Endothelial cell of umbilical vein (primary cell): ENCODE results near the gene HMG20B. TPM values are rescaled to one million over a fixed set of nuclear protein-coding genes. Genes with fewer than 3 reads are reported as not detected.

Experiments
- BruUV-seq: library from RNA; stranded (reverse); fragments of 400-500 nt; replicated peaks from 2 replicates; lab custom pipeline; 2021; lab: Mats Ljungman, UMichigan
- CTCF ChIA-PET: fragments of 300-600, 350-600 bp; sonication (Branson Sonifier 250); formaldehyde crosslinking; loops from one replicate; lab custom pipeline; 2021; ENCODE audit warnings: antibody characterized with exemption, inconsistent platforms; lab: Charles Lee
- POLR2A ChIA-PET: fragments of 300-600, 350-600 bp; sonication (Branson Sonifier 250); formaldehyde crosslinking; loops from one replicate; lab custom pipeline; 2021; ENCODE audit warnings: antibody characterized with exemption, inconsistent platforms; lab: Charles Lee
- DNase-seq: peaks from one replicate; pipeline ENCODE4 v3.0.0-alpha.2; 2011; ENCODE audit warnings: low read depth, low spot score
- FAIRE-seq: peaks from 2 replicates; lab custom pipeline; 2011; peaks lifted over from hg19 to GRCh38; lab: Jason Lieb, UNC
- H2AFZ ChIP-seq: 2 replicates; pipeline ENCODE4 v1.6.0; 2012; ENCODE audit warnings: low read depth, low read length, control low read depth, inconsistent platforms
- H3K27ac ChIP-seq: 2 replicates; pipeline ENCODE4 v1.5.1; 2011; ENCODE audit warnings: low read depth, mild to moderate bottlenecking, control low read depth, low read length, moderate library complexity; ENCODE audit not compliant: insufficient read depth
- H3K27me3 ChIP-seq, 2 experiments: 2 replicates each; pipeline versions ENCODE4 v1.6.0 to v1.6.1; 2011; ENCODE audit warnings: low read length in 2 of 2, mixed read lengths in 1 of 2; ENCODE audit not compliant: control insufficient read depth in 2 of 2, insufficient read depth in 2 of 2
- H3K36me3 ChIP-seq, 2 experiments: 2 replicates in 1 of 2; 3 replicates in 1 of 2; pipeline ENCODE4 v1.5.1; 2011; ENCODE audit warnings: low read length in 2 of 2, mild to moderate bottlenecking in 1 of 2, moderate library complexity in 1 of 2; ENCODE audit not compliant: control insufficient read depth in 2 of 2, insufficient read depth in 2 of 2; ENCODE audit errors: extremely low read depth in 1 of 2
- H3K4me1 ChIP-seq: 3 replicates; pipeline ENCODE4 v1.5.1; 2011; ENCODE audit warnings: mild to moderate bottlenecking, low read length; ENCODE audit not compliant: control insufficient read depth, insufficient read depth; ENCODE audit errors: extremely low read depth
- H3K4me2 ChIP-seq: 2 replicates; pipeline ENCODE4 v1.6.1; 2011; ENCODE audit warnings: low read length, control low read depth, mixed read lengths; ENCODE audit not compliant: insufficient read depth
- H3K4me3 ChIP-seq, 3 experiments: fragments of 200-600 bp in 1 of 3; sonication (generic), shearing (Covaris generic) in 1 of 3; replicated peaks in 1 of 3; 2 replicates each; pipeline ENCODE4 v1.5.1; 2011 to 2016; ENCODE audit warnings: control low read depth in 3 of 3, low read length in 3 of 3, mild to moderate bottlenecking in 2 of 3, inconsistent platforms in 1 of 3, low read depth in 1 of 3, moderate library complexity in 1 of 3; ENCODE audit not compliant: insufficient read depth in 1 of 3
- H3K79me2 ChIP-seq: 2 replicates; pipeline ENCODE4 v1.6.0; 2012; ENCODE audit warnings: low read length, inconsistent platforms; ENCODE audit not compliant: control insufficient read depth, insufficient read depth
- H3K9ac ChIP-seq: replicated peaks from 2 replicates; pipeline ENCODE3; 2011; ENCODE audit warnings: low read length, control low read depth; ENCODE audit not compliant: insufficient read depth; ENCODE audit errors: extremely low read depth
- H3K9me1 ChIP-seq: replicated peaks from 3 replicates; pipeline ENCODE4 v1.6.0; 2011; ENCODE audit warnings: mild to moderate bottlenecking, low read length; ENCODE audit not compliant: control insufficient read depth, insufficient read depth; ENCODE audit errors: extremely low read depth
- H3K9me3 ChIP-seq: replicated peaks from 2 replicates; pipeline ENCODE4 v1.5.1; 2012; ENCODE audit warnings: low read length, inconsistent platforms; ENCODE audit not compliant: control insufficient read depth, insufficient read depth
- H4K20me1 ChIP-seq: replicated peaks from 2 replicates; pipeline ENCODE3; 2011; ENCODE audit warnings: mild to moderate bottlenecking, low read length; ENCODE audit not compliant: control insufficient read depth, insufficient read depth; ENCODE audit errors: extremely low read depth
- EZH2 ChIP-seq: IDR thresholded peaks from 2 replicates; pipeline ENCODE4 v1.6.1; 2012; ENCODE audit warnings: borderline replicate concordance, low read depth, mild to moderate bottlenecking, moderate library complexity, low read length, inconsistent platforms; ENCODE audit not compliant: severe bottlenecking
- FOS ChIP-seq: IDR thresholded peaks from 2 replicates; pipeline ENCODE4 v1.6.1; 2011; ENCODE audit warnings: mild to moderate bottlenecking, low read length, moderate library complexity, borderline replicate concordance; ENCODE audit not compliant: insufficient read depth
- GATA2 ChIP-seq: IDR thresholded peaks from 2 replicates; pipeline ENCODE4 v1.7.0; 2011; ENCODE audit warnings: low read depth, mild to moderate bottlenecking, moderate library complexity, mixed read lengths, low read length; ENCODE audit not compliant: insufficient read length, insufficient read depth
- JUN ChIP-seq: IDR thresholded peaks from 2 replicates; pipeline ENCODE4 v1.6.1; 2011; ENCODE audit warnings: borderline replicate concordance, low read depth; ENCODE audit not compliant: insufficient read length, insufficient read depth
- MYC ChIP-seq: IDR thresholded peaks from one replicate; pipeline ENCODE4 v1.6.1; 2011; ENCODE audit warnings: mild to moderate bottlenecking, low read depth, low read length
- POLR2A ChIP-seq: IDR thresholded peaks from 2 replicates; pipeline ENCODE4 v1.6.1; 2012; ENCODE audit warnings: low read depth, mild to moderate bottlenecking, control low read depth, low read length
- POLR2AphosphoS5 ChIP-seq: IDR thresholded peaks from 2 replicates; pipeline ENCODE4 v1.6.1; 2012; ENCODE audit warnings: low read depth, mild to moderate bottlenecking, control low read depth, low read length, moderate library complexity; ENCODE audit not compliant: insufficient read depth
- dilution Hi-C: fragments of 300-500 bp; cut with MboI; formaldehyde crosslinking; loops from one replicate; pipeline ENCODE4 v1.15.0; 2019; ENCODE audit warnings: low sequenced_read_pairs; ENCODE audit not compliant: extremely low pct_ligation_motif_present
- intact Hi-C: fragments of 100-400 bp; cut with micrococcal nuclease; formaldehyde crosslinking; loops from one replicate; pipeline ENCODE4 v1.10.0; 2022
- polyA plus RNA-seq, 4 experiments: library from polyadenylated mRNA; depleted of rRNA in 3 of 4; stranded (reverse) in 3 of 4; unstranded in 1 of 4; fragments of >200 nt; gene quantifications; 2 replicates each; pipeline versions ENCODE4 v1.2.1 to v1.2.3, GENCODE V29; 2011 to 2012; ENCODE audit warnings: missing spikeins in 1 of 4
- total RNA-seq: library from RNA; stranded (reverse); gene quantifications from 2 replicates; pipeline ENCODE4 v1.2.3, GENCODE V29; 2021
- TF ChIP-seq, protein P1 (sequence below): IDR thresholded peaks from 2 replicates; pipeline ENCODE4 v1.6.1; 2011; ENCODE audit not compliant: insufficient read depth, insufficient read length
- TF ChIP-seq, protein P2 (sequence below), 2 donors: IDR thresholded peaks; 1 replicate in 1 of 2; 2 replicates in 1 of 2; pipeline ENCODE4 v1.5.1; 2011; ENCODE audit warnings: low read length in 2 of 2, mild to moderate bottlenecking in 2 of 2, moderate library complexity in 2 of 2, control low read depth in 1 of 2, inconsistent platforms in 1 of 2, low read depth in 1 of 2; ENCODE audit not compliant: insufficient read depth in 1 of 2; ENCODE audit errors: extremely low read depth in 1 of 2

HMG20B gene
- total and polyA plus RNA-seq, 2 donors (not counting 3 experiments of a cell fraction or from before 2014, with no cell fraction given), result 53.2 to 98.2 TPM

DNA sequence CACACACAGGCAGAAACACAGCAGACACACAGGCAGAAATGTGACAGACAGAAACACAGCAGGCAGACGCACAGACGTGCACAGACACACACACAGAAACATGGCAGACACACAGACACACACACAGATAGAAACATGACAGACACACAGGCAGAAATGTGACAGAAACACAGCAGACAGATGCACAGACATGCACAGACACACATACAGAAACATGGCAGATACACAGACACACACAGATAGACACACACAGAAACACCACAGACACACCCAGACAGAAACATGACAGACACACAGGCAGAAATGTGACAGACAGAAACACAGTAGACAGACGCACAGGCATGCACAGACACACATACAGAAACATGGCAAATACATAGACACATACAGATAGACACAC is 32.6 kb downstream of the HMG20B start:
- Histone ChIP-seq H3K27me3 (no peaks in the 10 kb centered on the region), H3K27ac (no peak overlapping the region), H3K79me2 (no peaks in the 10 kb centered on the region), H3K9me1 (no peaks in the 10 kb centered on the region), H3K9ac (no peak overlapping the region), H3K4me3 (no peak overlapping the region), H2AFZ (no peak overlapping the region), H3K4me2 (no peak overlapping the region), H3K9me3 (no peaks in the 10 kb centered on the region), H3K36me3 (no peaks in the 10 kb centered on the region), H4K20me1 (no peaks in the 10 kb centered on the region), H3K4me1 (peaks cover 23% of the 10 kb centered on the region)
- CTCF ChIA-PET, result no interaction called here
- POLR2A ChIA-PET, result no interaction called here
- BruUV-seq, result no TSS peak
- DNase-seq (no peak), FAIRE-seq (no peak)
- intact Hi-C loops (loop anchor here (5.0 kb wide), 1 partner anchor 33 kb away; the partner anchor contains the start of gene HMG20B), dilution Hi-C loops (no loop called here)
- TF ChIP-seq POLR2A (no peak), POLR2AphosphoS5 (no peak), JUN (no peak), EZH2 (no peak), FOS (no peak), MYC (no peak), GATA2 (no peak)
- TF ChIP-seq, protein P1, sequence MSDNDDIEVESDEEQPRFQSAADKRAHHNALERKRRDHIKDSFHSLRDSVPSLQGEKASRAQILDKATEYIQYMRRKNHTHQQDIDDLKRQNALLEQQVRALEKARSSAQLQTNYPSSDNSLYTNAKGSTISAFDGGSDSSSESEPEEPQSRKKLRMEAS, result no peak
- TF ChIP-seq, protein P2, sequence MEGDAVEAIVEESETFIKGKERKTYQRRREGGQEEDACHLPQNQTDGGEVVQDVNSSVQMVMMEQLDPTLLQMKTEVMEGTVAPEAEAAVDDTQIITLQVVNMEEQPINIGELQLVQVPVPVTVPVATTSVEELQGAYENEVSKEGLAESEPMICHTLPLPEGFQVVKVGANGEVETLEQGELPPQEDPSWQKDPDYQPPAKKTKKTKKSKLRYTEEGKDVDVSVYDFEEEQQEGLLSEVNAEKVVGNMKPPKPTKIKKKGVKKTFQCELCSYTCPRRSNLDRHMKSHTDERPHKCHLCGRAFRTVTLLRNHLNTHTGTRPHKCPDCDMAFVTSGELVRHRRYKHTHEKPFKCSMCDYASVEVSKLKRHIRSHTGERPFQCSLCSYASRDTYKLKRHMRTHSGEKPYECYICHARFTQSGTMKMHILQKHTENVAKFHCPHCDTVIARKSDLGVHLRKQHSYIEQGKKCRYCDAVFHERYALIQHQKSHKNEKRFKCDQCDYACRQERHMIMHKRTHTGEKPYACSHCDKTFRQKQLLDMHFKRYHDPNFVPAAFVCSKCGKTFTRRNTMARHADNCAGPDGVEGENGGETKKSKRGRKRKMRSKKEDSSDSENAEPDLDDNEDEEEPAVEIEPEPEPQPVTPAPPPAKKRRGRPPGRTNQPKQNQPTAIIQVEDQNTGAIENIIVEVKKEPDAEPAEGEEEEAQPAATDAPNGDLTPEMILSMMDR (IDR thresholded peaks at IDR 0.05; ENCODE audit: extremely low read depth in 1 of 2, insufficient read depth in 1 of 2, low read depth in 1 of 2, low read length in 2 of 2), result no peak
